HG03097 (cell line): ENCODE results near the gene ICAM4.
"Not testable (repeated sequence)": the region's sequence is repeated elsewhere in the genome, so short reads cannot be mapped to it uniquely, and the experiment has no call there.

Experiments
- ATAC-seq: cut with Tn5 transposase; IDR thresholded peaks from one replicate; pipeline ENCODE4 v1.9.1; 2021; ENCODE audit not compliant: unreplicated experiment, low FRiP score

Gene ICAM4, protein sequence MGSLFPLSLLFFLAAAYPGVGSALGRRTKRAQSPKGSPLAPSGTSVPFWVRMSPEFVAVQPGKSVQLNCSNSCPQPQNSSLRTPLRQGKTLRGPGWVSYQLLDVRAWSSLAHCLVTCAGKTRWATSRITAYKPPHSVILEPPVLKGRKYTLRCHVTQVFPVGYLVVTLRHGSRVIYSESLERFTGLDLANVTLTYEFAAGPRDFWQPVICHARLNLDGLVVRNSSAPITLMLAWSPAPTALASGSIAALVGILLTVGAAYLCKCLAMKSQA

DNA sequence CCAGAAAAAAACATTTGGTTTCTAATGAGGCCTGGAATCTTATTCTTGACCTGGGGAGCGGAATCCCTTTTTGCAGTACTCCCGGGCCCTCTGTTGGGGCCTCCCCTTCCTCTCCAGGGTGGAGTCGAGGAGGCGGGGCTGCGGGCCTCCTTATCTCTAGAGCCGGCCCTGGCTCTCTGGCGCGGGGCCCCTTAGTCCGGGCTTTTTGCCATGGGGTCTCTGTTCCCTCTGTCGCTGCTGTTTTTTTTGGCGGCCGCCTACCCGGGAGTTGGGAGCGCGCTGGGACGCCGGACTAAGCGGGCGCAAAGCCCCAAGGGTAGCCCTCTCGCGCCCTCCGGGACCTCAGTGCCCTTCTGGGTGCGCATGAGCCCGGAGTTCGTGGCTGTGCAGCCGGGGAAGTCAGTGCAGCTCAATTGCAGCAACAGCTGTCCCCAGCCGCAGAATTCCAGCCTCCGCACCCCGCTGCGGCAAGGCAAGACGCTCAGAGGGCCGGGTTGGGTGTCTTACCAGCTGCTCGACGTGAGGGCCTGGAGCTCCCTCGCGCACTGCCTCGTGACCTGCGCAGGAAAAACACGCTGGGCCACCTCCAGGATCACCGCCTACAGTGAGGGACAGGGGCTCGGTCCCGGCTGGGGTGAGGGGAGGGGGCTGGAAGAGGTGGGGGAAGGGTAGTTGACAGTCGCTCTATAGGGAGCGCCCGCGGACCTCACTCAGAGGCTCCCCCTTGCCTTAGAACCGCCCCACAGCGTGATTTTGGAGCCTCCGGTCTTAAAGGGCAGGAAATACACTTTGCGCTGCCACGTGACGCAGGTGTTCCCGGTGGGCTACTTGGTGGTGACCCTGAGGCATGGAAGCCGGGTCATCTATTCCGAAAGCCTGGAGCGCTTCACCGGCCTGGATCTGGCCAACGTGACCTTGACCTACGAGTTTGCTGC lies at the start of gene ICAM4:
ICAM4 (plus strand) TSS at position 153 of the 935 bp plus-strand sequence; CDS start at position 211, 58 bp downstream.
- ATAC-seq: no peak

DNA sequence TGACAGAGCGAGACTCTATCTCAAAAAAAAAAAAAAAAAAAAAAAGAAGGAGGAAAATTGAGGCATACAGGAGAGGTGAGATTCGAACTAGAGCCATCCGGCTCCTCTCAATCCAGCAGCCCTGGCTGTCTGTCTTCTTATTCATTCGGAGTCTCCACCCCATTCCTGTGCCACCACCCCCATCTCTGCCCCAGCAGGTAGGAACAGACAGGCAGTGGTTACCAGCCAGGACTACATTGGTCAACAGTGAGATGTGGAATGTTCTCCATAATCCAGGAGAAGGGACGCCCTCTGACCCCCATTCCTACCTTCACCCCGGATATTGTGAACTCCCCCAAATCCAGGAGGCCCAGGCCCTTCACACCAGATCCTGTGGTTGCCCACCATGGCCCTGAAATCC lies 49.1 kb upstream of the ICAM4 start:
- no peak for ATAC-seq

DNA sequence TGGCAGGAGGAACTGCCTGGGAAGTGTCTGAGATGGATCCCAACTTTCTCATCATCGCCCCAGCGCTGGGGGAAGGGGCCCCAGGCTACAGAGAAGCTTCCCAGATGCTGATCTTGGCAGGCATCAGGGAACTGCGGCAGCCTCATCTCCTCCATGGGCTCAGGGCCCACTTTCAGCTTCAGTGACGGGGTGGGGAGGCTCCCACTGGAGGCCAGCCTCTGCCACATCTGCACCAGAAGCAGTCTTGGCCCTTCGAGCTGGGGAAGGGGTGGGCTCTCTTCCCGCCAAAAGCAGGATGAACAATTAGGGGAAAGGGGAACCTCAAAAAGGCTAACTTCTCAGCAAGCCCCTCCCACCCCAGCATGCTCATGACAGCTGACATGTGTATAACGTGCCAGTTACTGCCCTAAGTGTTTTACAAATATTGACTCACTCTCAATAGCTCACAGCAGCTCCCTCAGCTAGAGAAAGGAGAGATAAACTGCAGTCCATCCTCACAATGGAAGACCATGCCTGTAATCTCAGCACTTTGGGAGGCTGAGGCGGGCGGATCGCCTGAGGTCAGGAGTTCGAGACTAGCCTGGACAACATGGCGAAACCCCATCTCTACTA lies 48.5 kb upstream of the ICAM4 start:
- ATAC-seq: no peak

DNA sequence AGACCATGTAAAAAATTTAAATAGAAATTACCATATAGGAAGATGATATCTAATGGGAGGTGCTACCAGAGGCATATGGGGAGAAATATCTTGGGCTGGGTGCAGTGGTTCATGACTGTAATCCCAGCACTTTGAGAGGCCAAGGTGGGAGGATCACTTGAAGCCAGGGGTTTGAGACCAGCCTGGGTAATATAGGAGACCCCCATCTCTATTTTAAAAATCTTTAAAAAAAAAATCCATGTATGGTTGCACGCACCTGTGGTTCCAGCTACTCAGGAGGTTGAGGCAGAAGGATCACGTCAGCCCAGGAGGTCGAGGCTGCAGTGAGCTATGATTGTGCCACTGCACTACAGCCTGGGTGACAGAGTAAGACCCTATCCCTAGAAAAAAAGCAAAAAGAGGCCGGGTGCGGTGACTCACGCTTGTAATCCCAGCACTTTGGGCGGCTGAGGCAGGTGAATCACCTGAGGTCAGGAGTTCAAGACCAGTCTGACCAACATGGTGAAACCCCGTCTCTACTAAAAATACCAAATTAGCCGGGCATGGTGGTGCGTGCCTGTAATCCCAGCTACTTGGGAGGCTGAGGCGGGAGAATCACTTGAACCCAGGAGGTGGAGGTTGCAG lies 44.8 kb upstream of the ICAM4 start:
- ATAC-seq: not testable (repeated sequence)

DNA sequence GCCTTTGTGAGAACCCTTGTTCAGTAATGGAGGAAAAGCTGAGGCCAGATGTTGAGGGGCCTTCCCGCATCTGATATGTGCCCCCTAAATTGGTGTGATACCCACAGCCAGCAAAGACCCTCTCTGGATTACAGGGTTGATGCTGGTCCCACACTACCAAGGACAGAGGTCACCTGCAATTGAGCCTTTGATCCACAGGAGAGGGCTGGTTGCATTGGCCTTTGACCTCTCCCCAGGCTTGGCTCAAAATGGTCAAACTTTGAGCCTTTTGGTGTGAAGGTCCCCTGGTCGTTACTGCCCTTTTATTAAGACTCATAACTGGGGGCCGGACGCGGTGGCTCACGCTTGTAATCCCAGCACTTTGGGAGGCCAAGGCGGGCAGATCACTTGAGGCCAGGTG lies 43.1 kb upstream of the ICAM4 start:
- no peak for ATAC-seq

DNA sequence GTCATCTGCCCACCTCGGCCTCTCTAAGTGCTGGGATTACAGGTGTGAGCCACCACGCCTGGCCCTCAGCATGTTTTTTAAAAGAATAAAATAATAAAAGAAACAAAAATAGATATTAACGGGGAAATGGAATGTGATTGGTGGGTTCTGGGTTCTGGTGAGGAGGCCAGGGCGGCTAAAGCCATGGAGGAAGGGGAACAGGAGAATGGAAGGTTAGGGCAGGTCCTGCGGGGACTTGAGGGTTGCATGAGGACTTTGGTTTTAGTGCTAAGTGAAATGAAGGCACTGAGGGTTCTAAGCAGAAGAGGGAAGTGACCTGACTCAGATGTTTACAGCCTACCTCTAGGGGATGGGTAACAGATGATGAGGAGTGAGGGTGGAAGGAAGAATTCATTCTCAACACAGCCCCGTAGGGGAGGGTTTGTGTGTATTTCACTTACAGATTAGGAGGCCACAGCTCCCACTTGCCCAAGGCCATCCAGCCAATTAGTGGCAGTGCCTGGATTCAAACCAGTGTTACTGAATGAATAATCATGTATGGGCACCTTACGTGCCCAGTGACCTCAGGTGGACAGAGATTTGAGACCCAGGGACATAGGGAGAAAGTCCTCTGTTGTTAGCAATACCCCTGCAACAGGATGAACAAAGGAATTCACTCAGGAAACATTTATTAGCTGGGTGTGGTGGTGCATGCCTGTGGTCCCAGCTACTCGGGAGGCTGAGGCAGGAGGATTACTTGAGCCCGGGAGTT lies 41.4 kb upstream of the ICAM4 start:
- no peak for ATAC-seq

DNA sequence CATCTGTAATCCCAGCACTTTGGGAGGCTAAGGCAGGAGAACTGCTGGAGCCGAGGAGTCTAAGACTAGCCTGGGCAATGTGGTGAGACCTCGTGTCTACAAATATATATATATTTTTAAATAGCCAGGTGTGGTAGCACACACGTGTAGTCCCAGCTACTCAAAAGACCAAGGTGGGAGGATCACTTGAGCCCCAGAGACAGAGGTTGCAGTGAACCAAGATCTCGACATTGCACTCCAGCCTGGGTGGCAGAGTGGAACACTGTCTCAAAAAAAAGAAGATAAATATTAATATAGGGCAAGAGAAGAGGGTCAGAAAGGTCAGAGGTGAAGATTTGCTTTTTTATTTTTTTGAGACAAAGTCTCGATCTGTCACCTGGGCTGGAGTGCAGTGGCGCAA lies 40.2 kb upstream of the ICAM4 start:
- ATAC-seq: no peak

DNA sequence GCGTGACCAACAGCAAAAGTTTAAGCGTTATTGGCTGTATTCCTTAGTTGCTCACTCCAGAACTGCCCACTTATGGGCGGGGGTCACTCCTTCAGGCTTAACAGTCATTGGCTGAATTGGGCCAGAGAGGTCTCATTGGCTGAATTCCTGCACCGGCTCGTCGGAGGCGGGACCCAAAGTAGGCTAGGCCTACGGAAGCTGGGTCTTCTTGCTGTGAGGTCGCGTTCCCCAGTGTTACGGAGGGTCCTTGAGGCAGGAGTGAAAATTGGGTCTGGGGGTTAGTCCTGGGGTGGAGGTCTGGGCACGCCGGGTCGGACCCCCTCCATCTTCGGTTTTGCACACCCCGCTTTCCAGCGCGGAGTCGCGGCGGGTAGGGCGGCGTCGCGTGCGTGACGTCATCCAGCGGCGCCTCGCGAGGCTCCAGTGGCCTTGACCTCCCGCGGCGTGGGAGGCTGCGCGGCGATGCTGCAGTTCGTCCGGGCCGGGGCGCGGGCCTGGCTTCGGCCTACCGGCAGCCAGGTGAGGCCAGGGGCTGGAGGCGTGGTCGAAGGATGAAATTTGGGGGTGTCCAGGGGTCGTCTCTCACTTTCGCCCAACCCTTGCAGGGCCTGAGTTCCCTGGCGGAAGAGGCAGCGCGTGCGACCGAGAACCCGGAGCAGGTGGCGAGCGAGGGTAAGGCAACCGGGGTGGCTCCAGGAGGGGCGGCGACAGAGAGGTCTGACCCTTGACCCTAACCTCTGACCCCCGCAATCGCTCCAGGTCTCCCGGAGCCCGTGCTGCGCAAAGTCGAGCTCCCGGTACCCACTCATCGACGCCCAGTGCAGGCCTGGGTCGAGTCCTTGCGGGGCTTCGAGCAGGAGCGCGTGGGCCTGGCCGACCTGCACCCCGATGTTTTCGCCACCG lies 34.7 kb upstream of the ICAM4 start, which contains the start of gene MRPL4:
MRPL4 (plus strand) TSS at position 423 of the 903 bp plus-strand sequence; CDS start at position 463, 40 bp downstream.
- ATAC-seq: peak; percentile 89

DNA sequence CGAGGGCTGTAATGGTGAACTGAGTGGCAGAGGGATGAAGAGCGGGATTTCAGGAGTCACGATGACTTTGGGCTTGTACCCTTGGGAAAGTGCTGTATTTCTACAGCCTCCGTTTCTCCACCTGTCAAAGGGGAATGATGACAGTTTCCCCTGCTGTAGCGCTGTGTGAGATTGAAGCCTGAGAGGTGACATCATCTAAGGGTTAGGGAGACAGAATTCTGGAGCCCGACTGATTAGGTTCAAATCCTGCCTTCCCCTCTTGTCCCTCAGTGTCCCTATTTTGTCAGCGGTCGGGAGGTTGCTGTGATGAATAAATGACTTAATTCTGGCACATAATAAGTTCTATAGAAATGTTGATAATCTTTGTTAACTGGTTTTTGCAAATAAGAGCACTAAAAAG lies 34.0 kb upstream of the ICAM4 start:
- ATAC-seq: no peak

DNA sequence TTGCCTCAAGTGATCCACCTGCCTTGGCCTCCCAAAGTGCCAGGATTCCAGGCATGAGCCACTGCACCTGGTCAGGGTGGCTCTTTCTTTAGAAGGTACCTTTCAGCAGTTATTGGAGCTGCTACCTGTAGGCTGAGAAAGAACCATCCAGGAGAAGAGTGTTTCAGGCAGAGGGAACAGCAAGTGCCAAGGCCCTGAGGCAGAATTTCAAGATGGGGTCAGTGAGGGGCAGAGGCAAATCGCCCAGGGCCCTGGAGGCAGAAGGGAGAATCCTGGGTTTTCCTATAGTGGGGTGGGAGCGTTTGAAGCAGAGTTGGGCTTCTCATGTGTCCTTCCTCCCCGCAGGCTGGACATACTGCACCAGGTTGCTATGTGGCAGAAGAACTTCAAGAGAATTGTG lies 32.5 kb upstream of the ICAM4 start:
- no peak for ATAC-seq

DNA sequence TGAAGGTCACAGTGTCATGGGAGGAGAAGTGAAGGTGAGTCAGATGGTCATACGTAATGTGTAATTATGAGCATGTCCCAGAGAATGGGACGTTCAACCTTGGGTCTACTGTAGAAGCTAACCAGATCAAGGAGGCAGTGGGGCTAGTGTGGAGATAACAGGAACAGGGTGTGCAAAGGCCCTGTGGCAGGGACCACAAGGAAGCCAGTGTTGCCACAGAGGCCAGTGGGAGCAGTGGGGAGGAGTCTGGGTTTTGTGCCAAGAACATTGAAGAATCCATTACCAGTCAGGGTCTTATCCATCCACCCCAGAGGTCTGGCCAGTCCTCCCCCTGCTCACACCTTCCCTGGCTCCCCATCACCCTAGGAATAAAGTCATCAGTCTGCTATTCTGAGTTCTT lies 31.4 kb upstream of the ICAM4 start:
- ATAC-seq: no peak

DNA sequence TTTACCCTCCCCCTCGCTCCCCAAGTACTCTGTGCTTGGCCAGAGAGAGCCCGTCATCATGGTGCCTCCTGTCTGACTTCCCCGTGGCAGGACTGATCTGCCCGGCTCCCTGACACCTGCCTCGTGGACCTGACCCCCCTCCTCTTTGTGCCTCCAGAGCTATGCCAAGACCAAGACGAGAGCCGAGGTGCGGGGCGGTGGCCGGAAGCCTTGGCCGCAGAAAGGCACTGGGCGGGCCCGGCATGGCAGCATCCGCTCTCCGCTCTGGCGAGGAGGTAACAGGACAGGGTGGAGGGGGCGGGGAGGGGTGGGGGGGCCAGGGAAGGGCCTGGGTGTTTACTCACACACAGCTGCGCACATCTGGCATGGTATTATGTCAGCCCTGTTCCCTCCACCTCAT lies 30.2 kb upstream of the ICAM4 start:
- no peak for ATAC-seq

DNA sequence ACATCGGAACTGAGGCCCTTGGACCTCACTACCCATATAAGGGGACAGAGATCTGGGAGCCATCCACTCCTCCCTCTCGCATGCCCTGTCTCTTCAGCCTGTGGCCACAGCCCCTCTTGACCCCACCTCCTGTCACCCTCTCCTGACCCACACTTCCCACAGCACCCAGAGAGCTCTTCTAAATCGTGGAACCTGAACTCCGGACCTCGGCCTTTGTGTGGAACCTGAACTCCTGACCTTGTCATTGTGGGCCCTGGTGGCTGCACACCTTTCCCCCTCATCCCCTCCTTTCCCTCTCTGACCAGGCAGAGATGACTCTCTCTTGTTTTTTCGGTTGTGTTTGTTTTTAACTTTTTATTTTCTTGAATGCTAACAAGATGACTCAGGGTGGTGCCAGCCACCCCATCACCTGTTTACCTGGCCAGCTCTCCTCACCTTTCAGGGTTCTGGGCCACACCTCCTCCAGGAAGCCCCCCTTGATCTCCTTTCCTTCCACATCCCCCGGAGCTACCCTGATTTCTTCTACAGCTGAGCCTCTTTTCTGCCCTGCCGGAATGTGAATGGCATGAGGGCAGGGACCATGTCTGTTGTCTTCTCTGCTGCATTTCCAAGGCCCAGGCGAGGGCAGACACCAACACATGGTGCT lies 29.7 kb upstream of the ICAM4 start:
- ATAC-seq: no peak

DNA sequence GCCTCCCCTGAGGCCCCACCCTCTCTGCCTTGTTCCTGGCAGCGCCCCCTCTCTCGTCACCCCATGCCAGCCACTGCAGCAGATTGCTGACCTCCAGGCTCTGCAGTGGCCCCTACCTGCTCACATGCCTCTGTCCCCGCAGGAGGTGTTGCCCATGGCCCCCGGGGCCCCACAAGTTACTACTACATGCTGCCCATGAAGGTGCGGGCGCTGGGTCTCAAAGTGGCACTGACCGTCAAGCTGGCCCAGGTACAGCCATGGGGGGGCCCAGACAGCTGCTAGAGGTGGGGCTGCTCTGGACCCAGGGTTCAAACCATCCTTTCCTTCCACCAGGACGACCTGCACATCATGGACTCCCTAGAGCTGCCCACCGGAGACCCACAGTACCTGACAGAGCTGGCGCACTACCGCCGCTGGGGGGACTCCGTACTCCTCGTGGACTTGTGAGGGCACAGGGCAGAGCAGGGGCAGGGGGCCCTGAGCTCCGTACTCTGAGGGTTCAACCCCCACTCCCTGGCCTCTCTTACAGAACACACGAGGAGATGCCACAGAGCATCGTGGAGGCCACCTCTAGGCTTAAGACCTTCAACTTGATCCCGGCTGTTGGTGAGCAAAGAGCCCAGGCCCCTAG lies 28.6 kb upstream of the ICAM4 start:
- ATAC-seq: no peak

DNA sequence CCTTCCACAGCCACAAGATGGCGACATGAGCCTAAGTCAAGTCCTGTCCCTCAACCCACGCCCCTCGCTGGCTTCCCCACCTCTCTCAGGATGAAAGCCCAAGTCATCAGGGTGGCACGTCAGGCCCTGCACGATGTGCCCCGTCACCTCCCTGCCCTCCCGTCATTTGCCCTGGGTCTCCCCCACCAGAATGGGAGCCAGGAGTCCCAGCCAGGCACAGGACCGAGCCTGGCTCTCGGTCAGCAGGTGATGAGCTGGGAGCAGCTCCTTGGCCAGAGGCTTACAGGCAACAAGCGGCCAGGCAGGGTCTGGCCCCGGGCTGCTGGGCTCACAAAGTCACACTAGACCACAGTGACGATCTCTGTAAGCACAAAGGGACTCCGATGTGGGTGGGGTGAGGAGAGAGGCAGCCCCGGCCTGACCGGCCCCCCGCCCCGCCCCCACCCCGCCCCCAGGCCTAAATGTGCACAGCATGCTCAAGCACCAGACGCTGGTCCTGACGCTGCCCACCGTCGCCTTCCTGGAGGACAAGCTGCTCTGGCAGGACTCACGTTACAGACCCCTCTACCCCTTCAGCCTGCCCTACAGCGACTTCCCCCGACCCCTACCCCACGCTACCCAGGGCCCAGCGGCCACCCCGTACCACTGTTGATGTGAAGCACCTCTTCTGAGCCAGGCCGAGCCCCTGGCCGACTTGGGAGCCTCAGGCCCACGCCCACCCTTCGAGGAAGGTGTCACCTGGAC lies 27.4 kb upstream of the ICAM4 start:
- no peak for ATAC-seq

DNA sequence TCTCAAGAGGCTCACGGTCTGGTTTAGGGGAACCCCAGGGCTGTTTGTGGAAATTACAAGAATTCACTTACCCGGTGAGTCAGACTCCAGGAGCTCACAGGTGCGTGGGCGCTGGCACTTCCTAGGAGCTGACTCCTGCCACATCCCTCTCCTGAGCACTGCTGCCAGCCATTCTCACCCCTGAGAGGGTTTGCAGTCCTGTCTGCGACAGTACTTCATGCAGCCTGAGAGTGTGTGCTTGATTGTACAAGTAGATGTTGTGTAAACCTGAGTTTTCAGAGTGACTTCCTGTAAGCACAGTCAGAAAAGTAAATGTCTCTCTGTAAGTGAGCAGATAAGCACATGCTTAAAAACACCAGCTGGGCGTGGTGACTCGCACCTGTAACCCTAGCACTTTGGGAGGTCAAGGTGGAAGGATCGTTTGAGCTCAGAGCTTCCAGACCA lies 26.6 kb upstream of the ICAM4 start:
- no peak for ATAC-seq

DNA sequence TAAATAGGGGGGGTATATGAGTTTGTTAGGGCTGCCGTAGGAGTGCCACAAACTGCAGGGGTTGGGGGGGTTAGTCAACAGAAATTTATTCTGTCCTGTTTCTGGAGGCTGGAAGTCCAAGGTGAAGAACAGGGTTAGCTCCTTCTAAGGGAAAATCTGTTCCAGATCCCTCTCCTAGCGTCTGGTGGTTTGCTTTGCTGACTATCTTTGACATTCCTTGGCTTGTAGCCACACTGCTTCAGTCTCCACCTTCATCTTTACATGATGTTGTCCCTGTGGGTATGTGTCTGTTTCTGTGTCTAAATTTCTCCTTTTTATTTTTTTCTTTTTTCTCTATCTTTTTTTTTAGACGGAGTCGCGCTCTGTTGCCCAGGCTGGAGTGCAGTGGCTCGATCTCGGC lies 24.0 kb upstream of the ICAM4 start:
- no peak for ATAC-seq
